Esophagus muscularis mucosa (tissue), 4 donors: ENCODE measurements around the gene KDM4D.

Source experiments
- EP300 ChIP-seq: sonication (generic); formaldehyde crosslinking; IDR thresholded peaks from one replicate; pipeline ENCODE4 v1.6.1; 2017; ENCODE audit warnings: antibody characterized with exemption
- POLR2A ChIP-seq: fragments of 450-650 bp; IDR thresholded peaks from one replicate; pipeline ENCODE4 v1.6.1; 2017; ENCODE audit warnings: antibody characterized with exemption, moderate library complexity, mild to moderate bottlenecking, low read depth
- POLR2AphosphoS5 ChIP-seq, 2 donors: sonication (generic); formaldehyde crosslinking; IDR thresholded peaks; one replicate each; pipeline ENCODE4 v1.6.1; 2017; ENCODE audit warnings: antibody characterized with exemption in 2 of 2
- TF ChIP-seq, protein P1 (sequence below), 3 experiments: fragments of 200-600 bp in 2 of 3; fragments of 450-650 bp in 1 of 3; sonication (generic) in 2 of 3; IDR thresholded peaks; one replicate each; pipeline ENCODE4 v1.5.1; 2017 to 2019; ENCODE audit warnings: antibody characterized with exemption in 3 of 3, mild to moderate bottlenecking in 2 of 3, moderate library complexity in 1 of 3

- no peak for TF ChIP-seq POLR2A
- TF ChIP-seq POLR2AphosphoS5 (IDR thresholded peaks at IDR 0.05): no peak
- TF ChIP-seq, protein P1, sequence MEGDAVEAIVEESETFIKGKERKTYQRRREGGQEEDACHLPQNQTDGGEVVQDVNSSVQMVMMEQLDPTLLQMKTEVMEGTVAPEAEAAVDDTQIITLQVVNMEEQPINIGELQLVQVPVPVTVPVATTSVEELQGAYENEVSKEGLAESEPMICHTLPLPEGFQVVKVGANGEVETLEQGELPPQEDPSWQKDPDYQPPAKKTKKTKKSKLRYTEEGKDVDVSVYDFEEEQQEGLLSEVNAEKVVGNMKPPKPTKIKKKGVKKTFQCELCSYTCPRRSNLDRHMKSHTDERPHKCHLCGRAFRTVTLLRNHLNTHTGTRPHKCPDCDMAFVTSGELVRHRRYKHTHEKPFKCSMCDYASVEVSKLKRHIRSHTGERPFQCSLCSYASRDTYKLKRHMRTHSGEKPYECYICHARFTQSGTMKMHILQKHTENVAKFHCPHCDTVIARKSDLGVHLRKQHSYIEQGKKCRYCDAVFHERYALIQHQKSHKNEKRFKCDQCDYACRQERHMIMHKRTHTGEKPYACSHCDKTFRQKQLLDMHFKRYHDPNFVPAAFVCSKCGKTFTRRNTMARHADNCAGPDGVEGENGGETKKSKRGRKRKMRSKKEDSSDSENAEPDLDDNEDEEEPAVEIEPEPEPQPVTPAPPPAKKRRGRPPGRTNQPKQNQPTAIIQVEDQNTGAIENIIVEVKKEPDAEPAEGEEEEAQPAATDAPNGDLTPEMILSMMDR (IDR thresholded peaks at IDR 0.05): no peak
- no peak for TF ChIP-seq EP300
Measured at GRCh38 chr11:94974178-94974577, 669 bp downstream of the KDM4D start.
